Activated CD4-positive, alpha-beta T cell treated with anti-CD3 and anti-CD28 coated beads, Interleukin-2, amount 50 U/mL, for 1 hour (primary cell): ENCODE results near the gene RBM19.

Experiments used
- DNase-seq: peaks from one replicate; pipeline ENCODE4 v3.0.0-alpha.2; 2020

RBM19 gene

GRCh38 chr12:113766879-113767878, 198.9 kb downstream of the RBM19 start:
- DNase-seq, result no peak
